Sigmoid colon (tissue), 4 donors: ENCODE results near the gene ATP6V1C2.

Source experiments
- CTCF ChIP-seq, 4 experiments: fragments of 450-650 bp in 3 of 4; fragments of 200-600 bp in 1 of 4; IDR thresholded peaks; one replicate each; pipeline ENCODE4 v1.5.1; 2016 to 2019; ENCODE audit warnings: antibody characterized with exemption in 4 of 4, mild to moderate bottlenecking in 3 of 4, moderate library complexity in 2 of 4
- POLR2A ChIP-seq, 2 donors: fragments of 450-650 bp; IDR thresholded peaks; one replicate each; pipeline ENCODE4 v1.6.1; 2016; ENCODE audit warnings: antibody characterized with exemption in 2 of 2, mild to moderate bottlenecking in 2 of 2, moderate library complexity in 2 of 2
- POLR2AphosphoS5 ChIP-seq, 4 donors: sonication (generic); formaldehyde crosslinking; IDR thresholded peaks; one replicate each; pipeline ENCODE4 v1.6.1; 2017; ENCODE audit warnings: antibody characterized with exemption in 4 of 4

- TF ChIP-seq CTCF (IDR thresholded peaks at IDR 0.05) (no peak), POLR2A (IDR thresholded peaks at IDR 0.05) (no peak), POLR2AphosphoS5 (IDR thresholded peaks at IDR 0.05) (no peak)
These were observed 35.2 kb upstream of the ATP6V1C2 start for GRCh38 chr2:10686176-10686730.
